Neuron (in vitro differentiated cells): Measurements from ENCODE around the gene NOC2L.

Experiments used
- H2AFZ ChIP-seq: one replicate; pipeline ENCODE4 v1.6.1; 2013; ENCODE audit warnings: low read depth, mild to moderate bottlenecking, inconsistent platforms, low read length, moderate library complexity
- H3K27me3 ChIP-seq: one replicate; pipeline ENCODE4 v1.6.1; 2013; ENCODE audit warnings: low read length; ENCODE audit not compliant: insufficient read depth
- H3K36me3 ChIP-seq: one replicate; pipeline ENCODE4 v1.6.1; 2013; ENCODE audit warnings: low read length; ENCODE audit not compliant: insufficient read depth
- H3K4me1 ChIP-seq: one replicate; pipeline ENCODE4 v1.6.1; 2013; ENCODE audit warnings: low read length; ENCODE audit not compliant: insufficient read depth
- H3K4me3 ChIP-seq: 2 replicates; pipeline ENCODE4 v1.5.1; 2013; ENCODE audit warnings: mild to moderate bottlenecking, low read length, moderate library complexity
- H3K9me3 ChIP-seq: one replicate; pipeline ENCODE4 v1.6.1; 2013; ENCODE audit warnings: low read length

The NOC2L gene

DNA sequence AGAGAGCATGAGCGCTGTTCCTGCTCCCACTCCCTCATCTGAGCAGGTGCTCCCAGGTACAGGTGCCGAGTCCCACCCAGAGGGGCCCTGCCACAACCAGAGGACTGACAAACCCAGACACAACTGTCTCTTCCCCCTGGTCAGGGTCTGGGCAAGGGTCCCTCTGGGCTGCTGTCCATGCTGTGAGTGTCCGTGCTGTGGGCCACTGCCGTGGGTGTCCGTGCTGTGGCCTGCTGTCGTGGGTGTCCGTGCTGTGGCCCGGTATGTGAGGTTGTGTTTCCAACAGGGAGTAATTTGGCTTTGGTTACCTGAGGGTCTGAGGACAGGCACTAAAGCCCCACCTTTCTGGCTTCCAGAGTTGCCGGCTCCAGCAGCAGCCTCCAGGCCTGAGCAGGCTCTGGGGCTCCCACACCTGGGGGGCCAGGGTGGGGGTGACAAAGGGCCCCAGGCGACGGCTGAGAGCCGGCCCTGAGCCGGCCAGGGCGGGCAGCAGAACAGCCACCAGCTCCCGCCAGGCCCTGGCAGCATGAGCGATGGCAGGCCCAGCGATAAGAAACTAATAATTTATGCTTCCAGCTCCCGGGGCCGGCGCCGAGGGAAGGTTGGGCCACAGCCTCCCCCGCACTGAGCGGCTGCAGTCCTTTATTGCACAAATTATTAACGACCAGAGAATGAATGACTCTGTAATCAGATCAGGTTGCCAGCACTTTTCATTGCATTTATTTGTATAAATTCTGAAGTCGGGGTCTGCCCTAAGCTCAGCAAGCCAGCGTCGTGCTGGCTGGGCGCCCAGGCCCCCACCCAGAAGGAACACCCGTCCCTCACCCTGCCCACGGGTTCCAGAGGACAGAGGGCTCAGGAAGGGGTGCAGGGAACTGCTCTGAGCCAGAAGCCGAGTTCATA, 42.6 kb downstream of the NOC2L start:
- Histone ChIP-seq H3K36me3 (no peaks in the 10 kb centered on the region), H3K4me1 (peaks cover 30% of the 10 kb centered on the region), H3K27me3 (peaks cover 48% of the 10 kb centered on the region), H3K9me3 (no peaks in the 10 kb centered on the region), H2AFZ (no peak overlapping the region), H3K4me3 (no peak overlapping the region)

DNA sequence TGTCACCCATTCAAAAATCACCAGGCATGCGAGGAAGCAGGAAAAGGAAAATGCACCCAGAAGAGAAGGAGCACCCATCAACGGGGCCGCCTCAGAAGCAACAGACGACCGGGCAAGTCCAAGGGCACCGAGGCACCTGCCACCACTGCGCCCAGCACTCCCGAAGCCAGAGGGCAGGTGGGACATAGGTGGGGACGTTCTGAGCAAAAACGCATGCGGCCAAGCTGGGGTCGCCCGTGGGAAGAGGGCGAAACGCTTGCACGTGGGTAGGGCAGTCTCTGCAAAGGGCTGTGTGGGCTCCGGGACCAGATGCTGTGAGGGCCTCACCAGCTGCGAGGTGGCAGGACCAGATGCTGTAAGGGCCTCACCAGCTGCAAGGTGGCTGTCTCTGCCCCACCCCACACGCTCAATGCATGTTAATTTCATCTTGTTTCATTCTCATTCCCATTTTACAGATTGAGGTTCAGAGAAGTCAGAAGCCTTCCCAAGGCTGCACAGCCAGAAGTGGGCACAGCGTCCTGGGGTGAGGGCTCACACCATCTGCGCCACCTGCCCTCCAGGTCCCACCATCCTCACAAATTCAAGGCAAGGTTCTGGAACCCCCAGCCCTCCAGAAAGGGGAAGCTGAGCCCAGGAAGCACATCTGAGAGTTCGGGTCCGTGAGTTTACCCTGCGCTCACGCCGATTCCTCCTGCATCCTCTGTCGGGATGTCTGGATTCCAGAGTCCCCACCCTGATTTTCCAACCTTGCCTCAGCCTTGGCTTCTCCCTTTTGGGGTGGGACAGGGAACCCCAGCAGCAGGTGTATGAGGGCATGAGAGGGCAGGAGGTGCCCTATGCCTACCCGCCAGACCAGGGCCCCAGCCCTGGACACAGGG, 43.5 kb downstream of the NOC2L start:
- Histone ChIP-seq H3K4me1 (peaks cover 23% of the 10 kb centered on the region), H3K9me3 (no peaks in the 10 kb centered on the region), H3K4me3 (no peak overlapping the region), H2AFZ (no peak overlapping the region), H3K27me3 (peaks cover 45% of the 10 kb centered on the region), H3K36me3 (no peaks in the 10 kb centered on the region)

DNA sequence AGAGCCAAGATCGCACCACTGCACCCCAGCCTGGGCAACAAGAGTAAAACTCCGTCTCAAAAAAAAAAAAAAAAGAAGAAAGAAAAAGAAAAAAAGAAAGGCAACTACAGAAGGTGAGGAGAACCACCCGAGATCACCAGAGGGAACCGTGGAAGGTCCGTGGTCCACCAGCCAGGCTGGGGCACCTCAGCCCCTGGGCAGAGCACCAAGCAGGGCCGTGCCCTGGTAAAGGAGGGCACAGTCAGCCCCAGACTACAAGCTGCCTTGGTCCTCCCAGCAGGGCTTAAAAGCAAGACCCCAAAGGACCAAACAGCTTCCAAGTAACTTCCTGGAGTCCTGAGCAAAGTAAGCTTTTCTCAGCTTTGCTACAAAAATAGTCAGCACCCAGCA, 44.2 kb downstream of the NOC2L start:
- H2AFZ ChIP-seq, result no peak overlapping the region
- no peak overlapping the region for H3K4me3 ChIP-seq
- no peaks in the 10 kb centered on the region for H3K36me3 ChIP-seq
- peaks cover 17% of the 10 kb centered on the region for H3K4me1 ChIP-seq
- H3K27me3 ChIP-seq, result peaks cover 39% of the 10 kb centered on the region
- H3K9me3 ChIP-seq, result no peaks in the 10 kb centered on the region

DNA sequence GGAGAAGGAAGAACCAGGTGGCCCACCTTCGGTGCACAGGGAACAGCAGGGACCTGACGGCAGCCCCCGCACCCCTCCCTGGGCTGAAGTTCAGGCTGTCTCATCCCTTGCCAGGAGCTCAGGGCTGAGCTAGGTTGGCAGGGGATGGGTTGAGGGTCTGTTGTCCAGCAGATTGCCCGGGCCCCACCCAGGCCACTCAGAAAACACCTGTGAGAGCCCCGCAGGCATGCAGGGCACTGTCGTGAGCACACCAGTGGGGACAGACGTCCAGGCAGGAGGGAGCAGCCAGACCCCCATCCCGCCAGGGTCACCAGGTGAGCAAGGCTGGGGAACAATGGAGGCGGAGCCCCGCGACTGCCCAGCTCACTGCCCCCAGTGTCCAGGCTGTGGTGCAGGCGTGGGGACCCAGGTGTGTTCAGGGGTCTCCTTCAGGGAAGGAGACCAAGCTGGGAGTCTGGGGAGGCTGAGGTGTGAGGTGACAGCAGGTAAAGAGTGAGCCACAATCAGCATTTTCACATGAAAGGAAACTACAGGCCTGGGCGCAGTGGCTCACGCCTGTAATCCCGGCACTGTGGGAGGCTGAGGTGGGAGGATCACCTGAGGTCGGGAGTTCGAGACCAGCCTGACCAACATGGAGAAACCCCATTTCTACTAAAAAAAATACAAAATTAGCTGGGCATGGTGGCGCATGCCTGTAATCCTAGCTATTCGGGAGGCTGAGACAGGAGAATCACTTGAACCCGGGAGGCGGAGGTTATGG, 44.7 kb downstream of the NOC2L start:
- Histone ChIP-seq H3K36me3 (no peaks in the 10 kb centered on the region), H3K4me3 (no peak overlapping the region), H2AFZ (no peak overlapping the region), H3K27me3 (peaks cover 33% of the 10 kb centered on the region), H3K4me1 (peaks cover 12% of the 10 kb centered on the region), H3K9me3 (no peaks in the 10 kb centered on the region)

DNA sequence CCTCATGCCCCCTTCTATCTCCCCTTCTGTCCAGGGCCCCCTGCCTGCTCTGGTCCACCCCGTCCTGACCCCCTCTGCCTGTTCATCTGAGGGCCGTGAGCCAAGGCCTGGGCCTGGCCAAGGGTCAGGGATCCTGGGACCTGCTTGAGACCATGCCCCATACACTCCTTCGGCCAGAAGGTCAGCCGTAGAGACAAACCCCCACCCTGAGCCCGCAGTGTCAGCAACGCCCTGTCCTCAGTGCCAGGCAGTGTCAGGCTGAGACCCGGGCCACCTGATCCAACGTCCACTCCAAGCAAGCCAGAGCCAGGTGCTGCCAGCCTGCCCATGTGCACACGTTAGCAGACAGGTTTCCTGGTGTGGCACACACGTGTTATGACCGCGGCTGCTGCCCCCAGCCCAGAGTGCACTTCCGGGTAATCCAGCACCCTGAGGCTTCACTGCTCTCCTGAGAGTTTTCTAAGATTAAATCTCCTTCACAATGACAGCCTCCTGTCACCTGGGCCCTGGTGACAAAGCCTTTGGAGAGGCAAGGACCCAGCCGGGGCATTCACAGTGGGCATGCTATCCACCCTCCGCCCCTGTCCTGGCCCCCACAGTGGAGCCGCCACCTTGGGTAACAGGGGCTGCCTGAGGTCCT, 45.4 kb downstream of the NOC2L start:
- H3K4me3 ChIP-seq, result no peak overlapping the region
- no peaks in the 10 kb centered on the region for H3K9me3 ChIP-seq
- no peak overlapping the region for H2AFZ ChIP-seq
- H3K4me1 ChIP-seq, result peaks cover 12% of the 10 kb centered on the region
- H3K36me3 ChIP-seq, result no peaks in the 10 kb centered on the region
- peaks cover 26% of the 10 kb centered on the region for H3K27me3 ChIP-seq

DNA sequence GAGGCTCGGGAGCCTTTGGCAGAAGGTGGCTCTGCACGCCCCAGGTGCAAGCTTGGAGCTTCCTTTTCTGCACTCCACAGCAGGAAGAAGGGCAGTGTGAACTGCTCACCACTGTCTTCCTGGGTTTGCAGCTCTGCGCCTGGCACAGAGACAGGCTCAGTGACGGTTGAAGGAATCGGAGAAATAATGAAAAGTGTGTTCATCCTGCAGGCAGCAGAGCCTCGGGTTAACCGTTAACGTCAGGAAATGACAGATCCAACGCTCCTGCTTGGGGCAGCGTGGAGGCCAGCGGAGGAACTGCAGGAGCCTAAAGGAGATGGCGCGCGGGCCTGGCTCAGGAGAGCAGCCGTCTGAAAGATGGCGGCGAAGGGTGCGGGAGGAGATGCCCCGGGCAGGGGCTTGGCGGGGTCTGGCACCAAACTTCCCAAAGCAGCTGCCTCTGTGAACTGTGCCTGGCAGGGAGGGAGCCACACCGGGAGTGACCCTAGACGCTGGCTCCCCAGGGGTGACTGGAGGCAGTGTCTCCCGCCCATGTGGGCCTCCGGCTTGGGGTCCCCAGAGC, 46.2 kb downstream of the NOC2L start:
- no peak overlapping the region for H2AFZ ChIP-seq
- H3K27me3 ChIP-seq, result peaks cover 18% of the 10 kb centered on the region
- peaks cover 12% of the 10 kb centered on the region for H3K4me1 ChIP-seq
- no peaks in the 10 kb centered on the region for H3K36me3 ChIP-seq
- no peaks in the 10 kb centered on the region for H3K9me3 ChIP-seq
- H3K4me3 ChIP-seq, result no peak overlapping the region

DNA sequence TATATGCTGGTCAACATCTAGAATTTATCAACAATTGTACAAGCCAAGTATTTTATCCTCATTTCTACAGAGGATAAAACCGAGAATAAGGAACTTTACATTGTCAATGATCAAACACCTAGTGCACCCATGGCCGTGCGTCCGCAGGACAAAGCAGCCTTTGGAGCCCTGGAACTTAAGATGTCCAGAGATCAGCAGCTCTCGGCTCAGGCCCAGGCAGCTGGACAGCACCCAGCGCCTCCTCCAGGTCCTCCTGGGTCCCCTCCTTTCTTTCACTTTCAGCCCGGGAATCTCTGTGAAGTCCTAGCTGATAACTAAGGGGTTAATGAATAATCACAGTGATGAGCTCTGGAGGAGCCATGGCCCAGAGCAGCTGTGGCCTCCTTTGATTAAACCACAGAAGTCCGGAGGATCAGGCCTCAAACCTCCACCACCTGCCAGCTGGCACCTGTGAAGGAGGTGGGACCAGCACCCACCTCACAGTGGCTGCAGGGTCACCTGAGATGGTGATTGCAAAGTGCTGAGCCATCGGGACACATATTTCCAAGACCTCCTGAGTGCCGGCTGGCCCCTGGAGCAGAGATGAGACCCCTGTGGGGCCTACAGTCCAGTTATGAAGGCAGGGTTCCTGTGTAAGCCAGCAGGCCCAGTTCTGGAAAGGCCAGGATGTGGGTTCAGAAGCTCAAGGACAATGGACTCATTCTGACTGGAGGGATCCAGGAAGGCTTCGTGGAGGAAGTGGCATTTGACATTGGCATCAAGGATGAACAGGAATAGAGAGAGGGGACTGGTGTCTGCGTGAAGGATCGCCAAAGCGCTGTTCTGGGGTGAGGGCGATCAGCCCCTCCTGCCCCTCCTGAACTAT, 46.9 kb downstream of the NOC2L start:
- Histone ChIP-seq H3K27me3 (peaks cover 12% of the 10 kb centered on the region), H3K4me1 (peaks cover 11% of the 10 kb centered on the region), H3K4me3 (no peak overlapping the region), H3K36me3 (no peaks in the 10 kb centered on the region), H2AFZ (no peak overlapping the region), H3K9me3 (no peaks in the 10 kb centered on the region)

DNA sequence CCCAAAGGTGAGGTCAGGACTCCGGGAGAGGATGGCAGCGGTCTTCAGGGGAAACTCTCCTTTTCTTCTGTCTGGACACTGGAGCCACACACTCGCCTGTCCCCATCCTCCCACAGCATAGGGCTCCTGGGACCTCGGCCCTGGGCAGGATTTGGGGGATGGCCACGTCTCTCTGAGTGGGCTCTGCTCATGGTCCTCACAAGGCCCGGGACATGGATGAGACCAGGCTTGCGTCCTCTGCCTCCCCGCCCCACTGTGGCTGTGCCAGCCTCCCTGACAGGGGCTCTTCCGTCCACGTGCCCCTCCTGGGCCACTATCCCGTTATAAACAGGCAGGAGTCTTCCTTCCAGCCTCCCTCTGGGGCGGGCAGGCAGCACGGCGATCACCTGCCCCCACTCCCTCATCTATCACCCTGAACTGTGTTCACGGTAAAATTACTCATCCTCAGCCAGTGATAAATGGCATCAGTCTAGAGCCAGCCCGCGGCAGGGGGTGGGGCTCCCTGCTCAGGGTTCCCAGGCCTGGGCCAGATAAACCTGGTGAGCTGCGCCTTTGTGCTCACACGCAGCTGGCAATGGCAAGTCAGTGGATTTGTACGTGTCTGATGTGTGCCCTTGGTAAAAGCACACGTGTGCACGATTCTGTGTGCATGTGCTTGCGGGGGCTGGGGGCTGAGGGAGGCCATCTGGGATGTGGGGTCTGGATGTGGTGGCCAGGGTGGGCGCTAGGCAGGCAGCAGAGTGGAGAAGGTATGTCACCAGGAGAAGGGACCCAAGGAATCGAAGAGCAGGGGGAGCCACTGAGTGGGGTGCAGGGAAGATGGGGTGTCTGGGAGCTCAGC, 48.0 kb downstream of the NOC2L start:
- H3K4me3 ChIP-seq, result no peak overlapping the region
- H3K27me3 ChIP-seq, result peaks cover 12% of the 10 kb centered on the region
- H2AFZ ChIP-seq, result no peak overlapping the region
- no peaks in the 10 kb centered on the region for H3K36me3 ChIP-seq
- H3K4me1 ChIP-seq, result peaks cover under 1% of the 10 kb centered on the region
- H3K9me3 ChIP-seq, result no peaks in the 10 kb centered on the region

DNA sequence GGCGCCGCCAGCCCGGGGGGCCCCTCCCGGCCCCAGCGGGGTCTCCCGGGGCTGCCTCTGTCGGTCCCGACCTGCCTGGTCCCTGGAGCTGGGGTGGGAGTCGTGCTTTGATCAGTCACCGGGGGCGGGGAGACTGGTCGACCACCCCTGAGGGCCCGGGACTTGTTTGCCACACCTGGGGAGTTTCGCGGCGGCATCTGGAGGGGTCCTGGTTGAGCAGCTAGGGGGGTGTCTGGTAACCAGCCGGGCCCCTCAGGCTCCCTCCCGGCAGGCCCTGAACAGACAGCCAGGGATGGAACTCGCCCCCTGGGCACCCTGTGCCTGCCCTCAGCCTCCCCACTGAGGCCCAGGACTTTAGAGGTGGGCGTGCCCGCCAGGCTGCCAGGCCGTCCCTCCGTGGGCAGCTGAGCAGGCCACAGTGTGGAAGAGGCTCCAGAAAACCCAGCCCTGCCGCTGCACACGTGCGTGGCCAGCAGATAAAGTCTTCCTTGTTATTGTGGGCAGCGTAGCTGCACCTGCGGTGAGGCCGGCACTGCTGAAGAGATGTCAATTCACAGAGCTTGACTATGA, 48.7 kb downstream of the NOC2L start:
- no peaks in the 10 kb centered on the region for H3K9me3 ChIP-seq
- peaks cover 5% of the 10 kb centered on the region for H3K27me3 ChIP-seq
- H3K4me1 ChIP-seq, result peaks cover 2% of the 10 kb centered on the region
- no peak overlapping the region for H2AFZ ChIP-seq
- H3K36me3 ChIP-seq, result no peaks in the 10 kb centered on the region
- no peak overlapping the region for H3K4me3 ChIP-seq

DNA sequence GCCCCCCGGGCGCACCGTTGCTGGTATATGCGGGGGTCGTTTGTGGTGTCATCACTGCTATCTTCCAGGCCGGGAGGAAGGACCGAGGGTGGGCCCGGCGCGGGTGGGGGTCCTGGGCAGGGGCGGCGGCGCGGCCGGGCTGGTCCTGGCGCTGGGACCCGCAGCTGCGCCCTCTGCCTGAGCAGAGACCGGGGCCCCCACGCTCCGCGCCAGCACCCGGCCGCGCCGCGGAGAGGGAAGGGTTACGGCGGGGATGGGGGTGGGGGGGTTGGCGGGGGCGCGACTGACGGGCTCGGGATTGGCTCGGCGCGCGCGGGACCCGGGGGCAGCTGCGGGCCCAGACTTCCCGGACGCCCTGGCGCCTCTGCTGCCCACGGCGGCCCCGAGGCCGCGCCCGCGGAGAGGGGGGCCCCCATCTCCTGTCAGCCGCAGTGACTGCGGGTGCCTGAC, 49.2 kb downstream of the NOC2L start:
- Histone ChIP-seq H3K4me1 (peaks cover 5% of the 10 kb centered on the region), H2AFZ (no peak overlapping the region), H3K27me3 (peaks cover under 1% of the 10 kb centered on the region), H3K9me3 (no peaks in the 10 kb centered on the region), H3K36me3 (no peaks in the 10 kb centered on the region), H3K4me3 (no peak overlapping the region)

DNA sequence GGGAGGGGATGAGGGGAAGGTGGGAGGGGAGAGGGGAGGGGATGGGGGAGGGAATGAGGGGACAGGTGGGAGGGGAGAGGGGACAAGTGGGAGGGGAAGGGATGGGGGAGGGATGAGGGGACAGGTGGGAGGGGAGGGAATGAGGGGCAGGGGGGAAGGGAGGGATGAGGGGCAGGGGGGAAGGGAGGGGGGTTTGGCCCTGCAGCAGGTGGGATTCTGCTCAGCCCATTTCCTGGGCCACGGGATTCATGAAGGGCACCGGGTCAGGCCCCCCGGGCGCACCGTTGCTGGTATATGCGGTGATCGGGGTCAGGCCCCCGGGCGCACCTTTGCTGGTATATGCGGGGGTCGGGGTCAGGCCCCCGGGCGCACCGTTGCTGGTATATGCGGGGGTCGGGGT, 50.4 kb downstream of the NOC2L start:
- Histone ChIP-seq H2AFZ (no peak overlapping the region), H3K4me1 (peaks cover 5% of the 10 kb centered on the region), H3K27me3 (no peaks in the 10 kb centered on the region), H3K9me3 (no peaks in the 10 kb centered on the region), H3K36me3 (no peaks in the 10 kb centered on the region), H3K4me3 (no peak overlapping the region)
